Nucleus accumbens (tissue), 56 donors: ENCODE measurements around the gene OR6J1.

Source experiments
- DNase-seq, 56 donors: peaks; one replicate each; lab custom pipeline; 2025; lab: John Stamatoyannopoulos, UW

OR6J1 gene

DNA sequence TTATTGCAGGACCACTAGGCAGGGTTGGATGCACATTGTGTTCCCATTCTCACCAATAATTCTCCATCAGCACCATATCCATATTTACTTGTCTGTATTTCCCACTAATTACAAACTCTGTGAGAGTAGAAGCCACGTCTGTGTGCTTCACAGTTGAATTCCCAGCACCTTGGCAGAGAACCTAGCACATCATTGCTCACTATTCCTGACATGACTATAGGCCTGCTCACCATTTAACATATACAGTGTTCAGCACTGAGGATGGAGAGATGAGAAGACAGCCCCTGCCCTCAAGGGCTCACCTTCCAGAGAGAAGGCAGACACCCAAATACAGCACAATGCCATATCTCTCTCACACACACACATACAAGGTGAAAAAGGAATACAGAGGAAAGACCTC lies 60.2 kb downstream of the OR6J1 start:
- DNase-seq, result no peak
